NCI-H748 (cell line): ENCODE results near the gene CCL8.
"Not testable (repeated sequence)": the region's sequence is repeated elsewhere in the genome, so short reads cannot be mapped to it uniquely, and the experiment has no call there.

ENCODE experiments used
- DNase-seq: peaks from one replicate; lab custom pipeline; 2025; ENCODE audit not compliant: unreplicated experiment; lab: John Stamatoyannopoulos, UW

CCL8 gene

DNA sequence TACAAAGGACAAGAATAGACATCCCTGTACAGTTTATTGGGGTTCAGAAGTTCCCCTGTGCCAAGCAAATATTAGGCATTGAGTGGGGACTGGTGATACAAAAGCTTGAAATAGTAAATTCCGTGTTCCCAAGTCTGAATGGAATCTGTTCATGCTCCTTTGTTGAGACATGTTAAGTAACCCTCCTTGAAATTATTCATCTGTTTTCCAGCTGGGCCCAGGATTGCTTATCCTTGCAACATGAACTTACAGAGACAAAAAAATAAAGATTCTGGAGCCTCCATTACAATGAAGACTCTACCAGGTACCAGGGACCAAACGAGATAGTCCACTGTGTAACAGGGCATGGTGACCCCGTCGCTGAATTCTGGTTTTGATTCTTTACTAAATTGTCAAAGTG, 6.1 kb upstream of the CCL8 start:
- DNase-seq: no peak

DNA sequence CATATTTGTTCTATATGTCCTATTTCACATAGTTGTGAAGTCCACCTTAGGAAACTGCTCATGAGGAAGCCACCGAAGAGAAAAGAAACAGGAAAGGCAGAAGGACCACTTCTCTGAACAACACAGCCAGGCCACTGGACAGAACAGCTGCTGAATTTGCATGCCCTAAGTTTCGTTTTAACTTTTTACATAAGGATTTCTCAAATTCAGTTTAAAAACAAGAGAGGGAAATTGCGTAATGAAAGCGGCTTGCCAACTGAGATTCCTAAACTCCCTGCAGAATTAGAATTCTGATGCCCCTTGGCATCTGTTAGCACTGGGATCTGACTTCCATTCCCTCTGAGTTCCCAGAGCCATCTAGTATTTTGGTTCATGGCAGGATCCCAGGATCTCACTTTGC, 5.0 kb upstream of the CCL8 start:
- DNase-seq: no peak

DNA sequence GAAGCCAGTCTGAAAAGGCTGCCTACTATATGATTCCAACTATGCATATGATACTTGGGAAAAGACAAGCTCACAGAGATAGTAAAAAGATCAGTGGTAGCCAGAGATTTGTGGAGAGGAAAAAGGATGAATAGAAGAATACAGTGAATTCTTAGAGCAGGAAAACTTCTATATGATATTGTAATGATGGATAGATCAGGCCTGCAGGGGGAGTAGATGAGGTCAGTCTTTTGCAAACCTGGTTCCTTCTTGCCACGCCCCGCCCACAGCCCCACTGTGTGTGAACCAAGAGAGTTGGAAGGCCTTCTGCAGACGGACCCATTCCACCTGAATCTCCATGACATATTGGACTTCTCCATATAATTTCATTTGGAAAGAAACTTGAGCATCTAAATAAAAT, 761 bp upstream of the CCL8 start:
- peak; percentile 16 for DNase-seq

DNA sequence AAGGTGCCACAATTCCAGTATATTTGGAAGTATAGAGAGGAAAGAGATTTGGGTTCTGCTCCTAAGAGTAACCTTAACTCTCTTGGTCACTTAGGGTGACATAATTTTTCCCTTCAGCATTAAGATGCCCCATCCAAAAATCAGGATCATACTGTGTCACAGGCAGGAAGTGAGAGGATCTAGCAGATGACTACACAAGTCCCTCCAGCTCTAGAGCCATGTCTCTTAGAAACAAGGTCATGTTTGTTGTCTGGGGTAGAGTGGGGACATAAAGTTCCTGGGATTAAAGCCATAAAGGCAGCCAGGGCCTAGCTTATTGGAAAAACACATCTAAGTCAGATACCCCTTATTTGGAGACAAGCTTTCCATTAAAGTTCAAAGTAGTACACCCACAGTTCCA, 2.7 kb downstream of the CCL8 start:
- DNase-seq: no peak

DNA sequence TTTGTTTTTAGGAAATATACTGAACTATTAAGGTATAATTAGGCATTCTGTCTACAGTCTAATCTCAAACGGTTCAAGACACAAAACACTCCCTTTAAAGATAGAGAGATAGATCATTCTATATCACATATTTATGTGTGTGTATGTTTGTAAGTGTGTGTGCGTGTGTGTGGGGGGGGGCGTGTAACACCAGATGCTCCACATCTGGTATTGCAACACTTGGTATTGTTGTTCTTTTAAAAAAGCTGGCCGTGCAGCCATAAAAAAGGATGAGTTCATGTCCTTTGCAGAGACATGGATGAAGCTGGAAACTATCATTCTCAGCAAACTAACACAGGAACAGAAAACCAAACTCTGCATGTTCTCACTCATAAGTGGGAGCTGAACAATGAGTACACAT, 8.3 kb downstream of the CCL8 start:
- not testable (repeated sequence) for DNase-seq

GRCh38 chr17:34337701-34338100, 18.5 kb downstream of the CCL8 start:
- DNase-seq: no peak

DNA sequence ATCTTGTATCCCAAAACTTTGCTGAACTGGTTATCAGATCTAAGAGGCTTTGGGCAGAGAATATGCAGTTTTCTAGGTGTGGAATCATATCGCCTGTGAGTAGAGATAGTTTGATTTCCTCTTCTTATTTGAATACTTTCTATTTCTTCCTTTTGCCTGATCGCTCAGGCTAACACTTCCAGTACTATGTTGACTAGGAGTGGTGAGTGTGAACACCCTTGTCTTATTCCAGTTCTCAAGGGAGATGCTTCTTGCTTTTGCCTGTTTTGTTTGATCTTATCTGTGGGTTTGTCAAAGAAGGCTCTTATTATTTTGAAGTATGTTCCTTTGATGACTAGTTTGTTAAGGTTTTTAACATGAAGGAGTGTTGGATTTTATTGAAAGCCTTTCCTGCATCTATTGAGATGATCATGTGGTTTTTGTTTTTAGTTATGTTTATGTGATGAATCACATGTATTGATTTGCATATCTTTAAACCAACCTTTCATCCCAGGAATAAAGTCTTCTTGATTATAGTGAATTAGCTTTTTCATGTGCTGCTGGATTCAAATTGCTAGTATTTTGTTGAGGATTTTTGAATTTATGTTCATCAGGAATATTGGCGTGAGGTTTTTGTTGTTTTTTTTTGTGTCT, 20.0 kb downstream of the CCL8 start:
- DNase-seq: no peak

DNA sequence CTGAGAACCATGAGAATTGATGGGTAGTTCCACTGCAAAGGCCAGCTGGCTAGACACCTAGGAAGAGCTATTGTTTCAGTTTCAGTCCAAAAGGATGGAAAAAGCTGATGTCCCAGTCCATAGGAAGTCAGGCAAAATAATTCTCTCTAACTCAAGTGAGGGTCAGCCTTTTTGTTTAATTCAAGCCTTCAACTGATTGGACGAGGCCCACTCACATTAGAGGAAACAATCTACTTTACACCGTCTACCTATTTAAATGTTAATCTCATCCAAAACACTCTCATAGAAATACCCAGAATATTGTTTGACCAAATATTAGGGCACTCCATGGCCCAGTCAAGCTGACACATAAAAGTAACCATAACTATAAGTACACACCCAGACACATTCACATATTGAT, 22.7 kb downstream of the CCL8 start:
- DNase-seq: no peak

- no peak for DNase-seq
These were observed 27.8 kb downstream of the CCL8 start for GRCh38 chr17:34347063-34347462.

- no peak for DNase-seq
These were observed 30.5 kb downstream of the CCL8 start for GRCh38 chr17:34349751-34350150.

DNA sequence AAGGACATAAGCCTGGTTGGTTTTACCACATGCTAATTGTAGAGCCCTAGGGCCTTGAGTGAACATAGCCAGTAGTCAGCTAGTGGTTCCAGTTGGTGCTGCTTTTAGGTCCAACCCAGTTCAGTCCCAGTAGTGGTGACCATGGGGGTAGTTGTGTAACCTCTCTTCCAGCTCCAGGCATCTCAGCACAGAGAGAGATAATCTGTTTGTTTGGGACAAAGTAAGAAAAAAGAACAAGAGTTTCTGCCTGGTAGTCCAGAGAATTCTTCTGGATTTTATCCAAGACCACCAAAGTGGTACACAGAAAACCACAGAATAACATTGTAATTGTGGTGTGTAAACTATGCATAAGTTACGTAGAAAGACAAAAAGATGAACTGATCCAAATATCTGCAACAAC, 31.9 kb downstream of the CCL8 start:
- no peak for DNase-seq

DNA sequence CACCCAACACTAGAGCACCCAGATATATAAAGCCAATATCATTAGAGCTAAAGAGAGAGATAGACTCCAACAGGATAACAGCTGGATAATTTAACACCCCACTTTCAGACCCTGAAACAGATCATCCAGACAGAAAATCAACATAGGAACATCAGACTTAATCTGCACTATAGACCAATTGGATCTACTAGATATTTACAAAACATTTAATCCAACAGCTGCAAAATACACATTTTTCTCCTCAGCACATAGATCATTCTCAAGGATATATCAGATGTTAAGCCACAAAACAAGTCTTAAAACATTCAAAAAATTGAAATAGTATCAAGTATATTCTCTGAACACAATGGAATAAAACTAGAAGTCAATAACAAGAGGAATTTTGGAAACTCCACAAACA, 33.0 kb downstream of the CCL8 start:
- DNase-seq: no peak

DNA sequence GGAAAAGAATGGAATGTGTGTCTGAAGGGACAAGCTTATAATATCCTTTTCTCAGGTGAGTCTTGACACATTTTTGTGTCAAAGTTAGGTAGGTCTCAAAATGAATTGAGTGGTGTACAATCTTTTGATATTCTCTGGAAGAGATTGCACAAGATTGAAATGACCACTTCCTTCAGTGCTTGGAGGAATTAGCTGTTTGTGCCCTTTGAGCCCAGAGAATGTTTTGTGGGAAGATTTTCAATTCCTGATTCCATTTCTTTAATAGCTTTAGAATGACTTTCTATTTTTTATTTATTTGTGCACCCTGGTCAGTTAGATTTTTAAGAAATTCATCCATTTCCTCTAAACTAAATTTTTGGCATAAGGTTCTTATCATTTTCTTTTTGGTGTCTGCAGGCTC, 35.4 kb downstream of the CCL8 start:
- no peak for DNase-seq

GRCh38 chr17:34356194-34356593, 37.0 kb downstream of the CCL8 start, which contains the start of gene CCL13:
CCL13 (plus strand) TSS chr17:34356480; CDS start chr17:34356527, 47 bp downstream.
- no peak for DNase-seq

DNA sequence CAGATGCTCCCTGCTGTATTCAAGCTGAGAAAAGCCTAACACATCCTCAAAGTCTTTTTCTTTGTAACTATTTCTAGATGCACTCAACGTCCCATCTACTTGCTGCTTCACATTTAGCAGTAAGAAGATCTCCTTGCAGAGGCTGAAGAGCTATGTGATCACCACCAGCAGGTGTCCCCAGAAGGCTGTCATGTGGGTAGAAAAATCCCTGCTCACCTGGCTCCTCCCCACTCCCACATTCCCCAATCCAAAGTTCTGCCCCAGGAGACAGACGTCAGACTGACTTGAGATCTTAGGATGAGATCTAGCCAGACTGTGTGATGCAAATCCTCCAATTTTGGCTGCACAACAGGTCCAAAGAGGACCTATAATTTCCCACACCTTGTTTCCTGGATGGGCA, 38.2 kb downstream of the CCL8 start:
- DNase-seq: no peak

DNA sequence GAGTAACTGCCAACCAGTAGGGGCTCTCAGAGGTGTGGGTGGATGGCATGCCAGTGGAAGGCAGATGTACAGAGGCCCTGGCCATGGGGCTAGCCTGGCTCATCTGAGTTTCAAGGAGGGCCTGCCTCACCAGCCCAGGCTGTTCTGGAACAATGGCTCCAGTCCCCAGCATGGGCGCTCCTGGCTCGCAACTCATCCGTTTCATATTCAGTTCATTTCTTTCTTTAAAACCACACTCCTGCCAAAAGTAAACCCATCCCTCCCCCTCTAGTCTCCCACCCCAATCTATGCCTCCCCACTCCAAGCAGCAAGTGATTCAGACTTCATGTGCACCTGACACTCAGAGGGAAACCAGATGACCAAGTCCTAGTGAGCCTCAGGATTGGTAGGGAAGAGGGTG, 39.4 kb downstream of the CCL8 start:
- no peak for DNase-seq

DNA sequence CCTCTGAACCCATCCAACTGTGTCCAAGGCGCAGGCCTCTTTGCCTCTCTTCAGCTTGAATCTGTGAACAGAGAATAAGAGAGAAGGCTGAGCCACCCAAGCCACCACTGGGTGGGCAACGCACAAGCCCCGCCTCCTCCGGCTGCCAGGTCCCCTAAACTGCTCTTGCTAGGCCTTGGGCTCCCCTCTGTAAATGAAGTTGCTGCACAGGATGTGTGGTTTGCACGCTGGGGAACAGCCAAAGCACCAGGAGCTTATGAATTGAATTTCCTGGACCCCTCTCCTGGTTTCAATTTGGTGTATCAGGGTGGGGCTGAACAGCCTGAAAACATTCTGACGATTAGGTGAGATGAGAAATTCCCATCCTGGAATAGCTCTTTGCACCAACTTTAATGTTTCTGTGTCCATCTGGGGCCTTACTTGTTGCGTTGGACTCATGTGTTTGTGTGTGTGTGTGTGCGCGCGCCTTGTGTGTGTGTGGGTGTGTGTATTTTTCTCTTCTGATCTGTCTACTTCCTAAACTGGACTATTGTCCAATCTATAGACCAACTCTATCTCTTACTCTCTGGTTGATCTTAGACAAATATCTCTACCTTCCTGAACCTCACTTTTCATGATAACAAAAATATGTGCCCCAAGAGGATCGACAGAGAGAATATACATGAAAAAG, 41.5 kb downstream of the CCL8 start:
- DNase-seq: no peak

DNA sequence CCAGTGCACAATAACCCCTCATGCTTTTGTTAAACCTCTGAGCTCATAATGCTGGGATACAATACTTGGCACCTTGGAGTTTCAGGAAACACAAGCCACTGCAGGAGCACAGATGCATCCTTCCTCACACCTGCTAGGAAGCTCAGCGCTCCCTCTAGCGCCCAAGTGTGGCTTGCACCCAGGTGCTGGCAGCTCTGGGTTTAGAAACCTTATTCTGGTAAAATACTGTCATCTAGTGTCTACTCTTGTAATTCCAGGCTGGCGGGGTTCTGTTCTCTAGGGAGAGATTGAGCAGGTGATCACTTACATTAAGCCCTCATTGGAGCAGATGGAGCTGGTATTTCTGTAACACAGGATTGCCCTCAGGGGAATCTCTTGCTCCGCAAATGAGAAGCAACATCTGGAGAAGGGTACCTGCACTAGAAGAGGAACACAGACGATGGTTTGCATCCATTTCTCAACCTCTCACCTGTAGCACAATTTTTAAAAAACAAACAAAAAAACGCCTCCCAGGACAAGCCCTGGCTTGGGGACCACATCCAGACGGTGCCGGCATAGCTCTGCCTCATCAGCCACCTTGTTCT, 42.3 kb downstream of the CCL8 start:
- DNase-seq: peak; percentile 91

GRCh38 chr17:34363183-34363661, 44.0 kb downstream of the CCL8 start, which contains the start of gene CCL1:
CCL1 (minus strand) TSS chr17:34363233; CDS start chr17:34363161, 72 bp downstream.
- DNase-seq: no peak

DNA sequence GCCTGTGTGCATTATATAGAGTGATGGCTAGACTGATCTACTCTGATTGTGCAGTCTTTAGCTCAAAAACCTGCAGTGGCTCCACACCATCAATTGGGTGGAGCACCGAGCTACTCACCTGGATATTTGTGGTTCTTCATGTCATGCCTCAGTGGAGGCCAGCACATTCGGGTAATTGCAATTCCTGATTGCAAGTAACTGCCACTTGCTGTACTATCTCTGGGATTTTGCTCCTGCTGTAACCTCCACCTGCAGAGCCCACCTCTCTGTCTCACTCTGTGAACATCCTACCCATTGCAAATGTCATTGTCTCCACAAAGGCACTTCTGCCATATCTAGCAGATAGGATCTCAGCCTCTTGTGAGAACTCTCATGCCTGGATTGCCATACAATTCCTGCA, 45.5 kb downstream of the CCL8 start:
- DNase-seq: no peak

DNA sequence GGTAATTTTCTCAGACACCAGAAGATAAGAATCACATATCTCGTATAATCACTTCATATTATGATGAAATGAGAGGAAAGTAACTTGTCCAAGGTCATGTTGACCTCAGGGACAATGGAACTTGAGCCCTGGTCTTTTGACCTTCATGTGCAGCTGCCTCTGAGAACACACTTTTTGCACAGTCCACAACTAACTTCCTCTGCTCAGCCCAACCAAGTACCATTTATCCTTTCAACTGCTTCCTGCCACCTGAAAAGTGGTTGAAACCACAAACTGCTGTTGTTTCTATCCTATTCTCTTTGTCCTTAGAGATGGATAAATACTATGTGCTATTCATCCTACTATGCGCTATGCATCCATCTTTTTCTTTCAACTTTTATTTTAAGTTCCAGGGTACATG, 46.1 kb downstream of the CCL8 start:
- DNase-seq: no peak

DNA sequence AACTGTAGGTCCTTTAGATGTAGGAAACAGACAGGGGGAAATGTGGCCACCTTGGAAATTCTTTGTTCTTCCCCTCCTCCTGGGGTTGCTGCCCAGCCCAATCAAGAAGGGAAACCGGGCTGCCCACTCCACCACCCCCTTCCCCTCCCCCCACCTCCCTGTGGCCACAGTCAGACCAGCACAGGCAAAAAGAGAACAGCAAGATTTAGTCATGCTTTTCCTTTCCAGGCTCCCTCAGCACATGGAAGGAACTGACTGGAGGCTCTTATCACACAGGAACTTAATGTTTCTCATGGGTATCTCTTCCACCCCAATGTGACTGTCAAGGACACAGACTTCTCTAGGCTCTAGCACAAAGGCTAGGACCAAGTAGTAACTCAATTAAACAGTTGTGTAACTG, 46.8 kb downstream of the CCL8 start:
- no peak for DNase-seq
